Kasumi-1 (cell line): ENCODE data around the gene KANSL1L.
A peak's percentile ranks its signal among the peaks of the same experiment; 100 is the strongest.
"Not testable (repeated sequence)": the region's sequence is repeated elsewhere in the genome, so short reads cannot be mapped to it uniquely, and the experiment has no call there.

ENCODE experiments used
- DNase-seq, 2 experiments: peaks; one replicate each; lab custom pipeline; 2025; lab: John Stamatoyannopoulos, UW

KANSL1L gene, protein sequence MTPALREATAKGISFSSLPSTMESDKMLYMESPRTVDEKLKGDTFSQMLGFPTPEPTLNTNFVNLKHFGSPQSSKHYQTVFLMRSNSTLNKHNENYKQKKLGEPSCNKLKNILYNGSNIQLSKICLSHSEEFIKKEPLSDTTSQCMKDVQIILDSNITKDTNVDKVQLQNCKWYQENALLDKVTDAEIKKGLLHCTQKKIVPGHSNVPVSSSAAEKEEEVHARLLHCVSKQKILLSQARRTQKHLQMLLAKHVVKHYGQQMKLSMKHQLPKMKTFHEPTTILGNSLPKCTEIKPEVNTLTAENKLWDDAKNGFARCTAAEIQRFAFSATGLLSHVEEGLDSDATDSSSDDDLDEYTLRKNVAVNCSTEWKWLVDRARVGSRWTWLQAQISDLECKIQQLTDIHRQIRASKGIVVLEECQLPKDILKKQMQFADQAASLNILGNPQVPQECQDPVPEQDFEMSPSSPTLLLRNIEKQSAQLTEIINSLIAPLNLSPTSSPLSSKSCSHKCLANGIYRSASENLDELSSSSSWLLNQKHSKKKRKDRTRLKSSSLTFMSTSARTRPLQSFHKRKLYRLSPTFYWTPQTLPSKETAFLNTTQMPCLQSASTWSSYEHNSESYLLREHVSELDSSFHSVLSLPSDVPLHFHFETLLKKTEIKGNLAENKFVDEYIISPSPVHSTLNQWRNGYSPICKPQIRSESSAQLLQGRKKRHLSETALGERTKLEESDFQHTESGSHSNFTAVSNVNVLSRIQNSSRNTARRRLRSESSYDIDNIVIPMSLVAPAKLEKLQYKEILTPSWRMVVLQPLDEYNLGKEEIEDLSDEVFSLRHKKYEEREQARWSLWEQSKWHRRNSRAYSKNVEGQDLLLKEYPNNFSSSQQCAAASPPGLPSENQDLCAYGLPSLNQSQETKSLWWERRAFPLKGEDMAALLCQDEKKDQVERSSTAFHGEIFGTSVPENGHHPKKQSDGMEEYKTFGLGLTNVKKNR

DNA sequence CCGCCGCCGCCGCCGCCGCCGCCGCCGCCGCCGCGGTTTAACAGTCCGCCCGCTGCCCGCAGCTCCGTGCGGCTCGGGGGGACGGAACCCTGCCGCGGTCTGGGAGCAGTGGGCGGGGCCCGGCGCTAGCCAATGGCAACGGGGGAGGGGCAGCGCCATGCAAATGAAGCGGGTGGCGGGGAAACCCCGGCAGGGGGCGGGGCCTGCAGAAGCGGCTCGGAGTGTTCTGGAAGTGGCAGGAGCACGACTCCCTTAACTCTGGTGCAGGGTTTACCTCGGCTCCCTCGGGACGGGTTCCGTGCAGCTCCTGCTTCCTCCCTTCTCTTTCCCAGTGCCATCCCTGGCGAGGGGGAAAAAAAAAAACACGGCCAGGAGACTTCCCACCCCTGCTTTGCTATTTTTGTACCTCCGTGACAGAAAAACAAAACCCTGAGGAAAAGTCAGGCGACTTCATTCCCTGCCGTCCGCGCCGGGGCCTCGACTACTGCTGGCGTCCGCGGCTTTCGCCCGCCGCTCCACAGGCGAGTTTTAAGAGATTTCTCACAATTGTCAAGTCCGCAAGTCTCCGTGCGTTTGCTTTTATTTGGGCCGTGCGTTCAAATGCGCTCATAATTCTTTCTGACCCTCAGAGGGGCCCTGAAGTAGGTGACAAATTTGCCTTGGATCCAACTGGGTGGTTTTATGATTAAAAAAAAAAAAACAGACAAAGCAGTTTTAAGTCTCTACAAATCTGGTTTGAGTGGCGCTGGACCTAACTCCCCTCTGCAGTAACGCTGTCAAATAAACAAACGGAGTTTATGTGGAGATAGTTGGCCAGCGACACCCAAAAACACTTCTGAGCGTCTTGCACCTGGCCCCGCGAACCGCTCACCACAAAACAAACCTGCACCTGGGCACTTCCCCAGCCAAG, at the start of gene KANSL1L:
Gene KANSL1L (minus strand): TSS at position 101 of the 910 bp plus-strand sequence. CDS start 16,827 bp downstream, outside the sequence.
- DNase-seq, result peak; percentile 70 to 73

DNA sequence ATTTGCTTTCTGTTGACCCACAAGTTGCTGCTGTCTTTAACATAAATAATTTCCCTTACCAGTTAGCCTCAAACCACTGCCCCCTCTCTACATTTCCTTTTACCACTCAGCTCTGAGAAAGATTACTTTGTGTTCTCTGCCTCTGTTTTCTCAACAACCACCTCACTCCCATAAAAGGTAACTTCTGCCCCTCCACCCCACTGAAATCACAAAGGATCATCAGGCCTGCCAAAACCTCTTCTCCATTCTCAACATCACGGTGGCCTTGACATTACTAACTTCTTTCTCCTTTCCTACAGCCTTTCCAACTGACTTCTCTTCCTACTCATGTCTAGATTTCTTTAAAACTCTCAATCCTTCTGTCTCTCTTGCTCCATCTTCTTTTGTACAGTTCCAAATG, 43.9 kb upstream of the KANSL1L start:
- DNase-seq, result no peak

DNA sequence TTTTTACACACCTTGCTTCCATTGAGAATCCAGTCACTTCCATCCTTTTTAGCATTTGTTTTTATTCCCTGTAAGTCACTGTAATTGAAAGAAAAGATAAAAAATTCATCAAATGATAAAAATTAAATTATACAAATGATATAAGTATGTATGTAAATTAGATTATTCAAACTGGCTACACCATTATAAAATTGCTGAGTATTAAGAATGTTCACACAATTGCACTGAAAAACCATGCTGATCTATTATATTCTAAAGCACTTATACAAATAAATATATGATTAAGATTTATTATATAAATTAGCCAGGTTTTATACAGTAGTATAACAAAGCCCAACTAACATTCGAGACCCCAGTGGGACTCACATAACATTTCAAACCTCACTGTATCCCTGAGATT, 39.0 kb upstream of the KANSL1L start:
- no peak for DNase-seq

DNA sequence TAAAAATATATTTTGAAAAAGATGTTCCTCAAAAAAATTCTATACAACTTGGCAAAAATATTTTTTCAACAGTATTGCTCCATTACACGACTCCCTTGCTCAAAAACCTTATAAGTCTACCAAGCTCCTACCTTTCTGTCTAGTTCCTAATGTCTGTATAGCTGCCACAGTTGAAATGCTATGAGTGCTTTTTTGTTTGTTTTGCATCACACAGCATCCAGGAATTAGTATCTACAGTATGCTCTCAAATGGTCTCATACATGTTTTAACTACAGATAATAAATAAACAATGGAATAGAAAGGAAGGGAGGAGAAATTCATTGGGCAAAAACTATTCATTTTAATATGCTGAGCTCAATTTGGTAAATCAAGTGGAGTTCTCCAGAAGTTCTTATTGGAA, 36.7 kb upstream of the KANSL1L start:
- no peak for DNase-seq

DNA sequence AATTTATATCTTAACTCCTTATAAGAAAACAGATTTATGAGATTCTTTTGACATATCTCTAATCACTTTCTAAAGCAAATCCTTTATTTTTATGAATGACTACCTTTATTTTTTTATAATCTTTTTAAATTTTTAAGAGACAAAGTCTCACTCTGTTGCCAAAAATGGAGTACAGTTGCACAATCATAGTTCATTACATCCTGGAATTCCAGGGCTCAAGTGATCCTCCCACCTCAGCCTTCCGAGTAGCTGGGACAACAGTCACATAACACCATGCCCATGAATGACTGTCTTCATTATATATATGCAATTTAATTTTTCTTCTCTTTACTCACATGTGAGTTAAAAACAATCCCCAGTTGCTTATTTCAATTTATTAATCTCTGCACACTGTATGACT, 32.3 kb upstream of the KANSL1L start:
- DNase-seq, result no peak

DNA sequence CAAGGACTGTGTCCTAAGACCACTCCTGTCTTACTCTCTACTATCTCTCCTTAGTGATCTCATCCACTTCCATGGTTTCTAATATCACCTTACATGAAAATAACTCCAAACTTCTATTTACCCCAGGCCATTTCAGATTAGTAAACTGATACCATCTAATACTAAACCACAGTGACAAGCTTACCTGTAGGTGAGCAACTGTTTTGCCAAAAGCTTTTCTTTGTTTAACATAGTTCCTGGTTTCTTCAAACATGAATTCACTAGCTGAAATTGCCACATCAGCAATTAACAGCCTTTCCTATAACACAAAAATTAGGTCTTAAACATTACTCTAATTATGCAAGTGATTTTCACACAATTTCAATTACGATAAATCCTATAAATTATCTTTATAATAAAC, 31.9 kb upstream of the KANSL1L start:
- DNase-seq, result no peak

DNA sequence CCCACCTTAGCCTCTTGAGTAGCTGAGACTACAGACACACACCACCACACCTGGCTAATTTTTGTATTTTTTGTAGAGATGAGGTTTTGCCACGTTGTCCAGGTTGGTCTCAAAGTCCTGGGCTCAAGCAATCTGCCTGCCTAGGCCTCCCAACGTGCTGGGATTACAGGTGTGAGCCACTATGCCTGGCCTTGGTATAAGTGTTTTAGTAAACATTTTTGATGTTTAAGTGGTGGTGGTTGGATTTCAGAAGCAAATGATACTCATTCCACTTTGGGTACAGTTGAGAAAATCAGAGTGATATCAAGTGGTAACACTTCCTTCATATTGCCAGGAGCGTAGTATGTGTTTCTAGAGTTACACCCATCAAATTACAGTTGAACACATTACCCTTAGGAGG, 28.6 kb upstream of the KANSL1L start:
- DNase-seq, result no peak

DNA sequence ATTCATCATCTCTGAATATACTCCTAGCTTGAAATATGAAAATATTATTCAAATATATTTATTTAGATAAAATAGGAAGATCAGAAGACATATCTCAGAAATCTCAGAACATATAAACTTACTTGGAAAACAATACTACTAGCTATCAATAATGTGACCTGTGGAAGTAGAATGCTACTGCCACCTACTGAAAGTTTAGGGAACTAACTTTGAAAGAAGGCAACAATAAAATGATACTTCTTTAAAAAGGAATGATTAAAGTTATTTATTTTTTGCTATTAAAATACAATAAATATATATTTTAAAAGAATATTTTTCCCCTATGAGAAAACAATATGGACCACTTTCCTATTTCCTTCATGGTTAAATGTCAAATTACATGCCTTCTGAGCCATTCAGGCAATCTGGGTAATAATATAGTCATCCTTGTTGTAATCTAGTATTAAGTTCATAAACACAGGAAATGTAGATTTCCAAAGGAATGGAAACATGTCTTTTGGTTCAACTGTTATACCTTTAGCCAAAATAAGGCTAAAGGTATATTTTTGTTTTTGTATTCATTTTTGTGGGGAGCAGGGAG, 28.1 kb upstream of the KANSL1L start:
- DNase-seq, result peak; percentile 28 to 35

DNA sequence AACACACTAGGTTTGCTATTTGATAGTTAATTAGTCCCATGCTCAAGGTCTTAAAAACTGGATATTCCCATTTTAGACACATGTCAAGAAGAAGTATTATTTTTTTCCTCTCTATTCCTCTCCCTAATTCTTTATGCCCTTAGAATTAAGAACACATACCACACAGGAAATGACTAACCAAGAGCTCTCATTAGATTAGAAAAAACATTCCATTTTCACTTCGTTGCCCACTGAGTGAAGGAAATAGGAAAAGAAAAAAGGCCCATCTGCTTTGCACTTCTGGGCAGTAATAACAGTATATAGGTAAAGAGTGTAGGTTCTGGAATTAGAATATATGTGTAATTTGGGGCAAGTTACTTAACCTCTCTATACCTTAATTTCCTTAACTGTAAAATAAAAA, 27.1 kb upstream of the KANSL1L start:
- DNase-seq, result no peak

DNA sequence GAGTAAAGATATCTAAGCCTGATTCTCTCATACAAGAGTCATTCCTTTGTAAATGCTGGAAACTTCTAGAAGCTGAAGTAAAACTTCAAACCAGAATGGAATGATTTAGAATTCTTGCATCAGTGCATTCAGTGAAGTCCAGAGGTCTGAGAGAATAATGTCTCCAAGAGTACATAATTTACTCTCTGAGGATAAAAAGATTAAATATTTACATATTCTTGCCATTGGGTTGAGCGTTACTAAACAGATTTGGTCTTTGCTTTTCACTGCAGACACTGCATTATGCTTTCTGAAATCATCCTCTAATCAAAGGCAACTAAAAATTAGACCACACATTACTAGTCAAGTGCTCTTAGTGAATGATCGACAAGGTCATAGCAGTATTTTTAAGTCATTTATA, 26.5 kb upstream of the KANSL1L start:
- no peak for DNase-seq

DNA sequence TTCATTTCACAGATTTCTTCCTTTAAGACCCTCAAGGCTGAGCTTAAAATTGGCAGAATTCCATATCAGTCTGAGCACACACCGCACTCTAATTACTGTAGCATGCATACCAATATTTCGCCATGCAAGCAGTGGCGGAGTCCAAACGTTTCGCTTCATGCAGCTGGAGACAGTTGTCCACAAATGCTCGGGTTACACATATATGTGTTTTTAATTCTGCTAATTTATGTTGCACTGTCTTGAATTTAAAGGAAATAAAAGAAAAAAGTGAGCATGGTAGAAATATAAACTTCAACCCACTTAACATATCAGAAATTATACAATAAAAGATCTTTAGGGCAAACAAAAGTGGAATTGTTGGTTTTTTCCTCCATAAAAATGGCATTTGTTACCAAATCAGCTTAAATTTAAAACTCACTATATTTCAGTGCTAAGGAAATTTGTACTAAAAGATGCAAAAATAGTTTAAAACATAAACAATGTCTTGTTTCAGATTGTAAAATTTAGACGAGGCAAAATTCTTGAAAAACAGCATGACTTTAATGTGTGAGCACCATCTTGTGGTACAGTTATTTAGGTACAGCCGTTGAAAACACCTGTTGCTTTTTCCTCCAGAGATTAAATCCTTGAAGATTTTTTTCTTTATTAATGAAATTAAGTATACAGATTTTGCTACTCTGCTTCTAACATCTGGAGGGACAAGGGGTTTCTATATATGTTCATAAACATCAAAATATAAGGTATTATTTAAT, 24.1 kb upstream of the KANSL1L start:
- peak; percentile 10 to 23 for DNase-seq

DNA sequence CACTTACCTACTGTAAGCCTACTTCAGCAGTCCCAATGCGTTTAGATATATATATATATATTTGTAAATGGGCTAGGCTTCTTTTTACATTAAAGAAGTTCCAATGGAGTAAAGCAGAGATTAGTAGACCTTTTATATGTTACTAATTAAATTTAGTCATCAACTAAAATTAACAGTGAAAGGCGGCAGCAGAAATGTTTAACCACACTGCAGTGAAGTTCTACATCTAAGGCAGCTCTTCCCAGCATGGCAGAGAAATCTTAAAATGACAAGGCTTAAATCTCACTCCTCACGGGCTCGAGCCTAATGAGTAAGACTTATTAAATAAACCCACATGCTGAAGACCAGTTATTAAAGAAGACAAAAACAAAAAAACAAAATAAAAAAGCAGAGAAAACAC, 19.1 kb upstream of the KANSL1L start:
- no peak for DNase-seq

DNA sequence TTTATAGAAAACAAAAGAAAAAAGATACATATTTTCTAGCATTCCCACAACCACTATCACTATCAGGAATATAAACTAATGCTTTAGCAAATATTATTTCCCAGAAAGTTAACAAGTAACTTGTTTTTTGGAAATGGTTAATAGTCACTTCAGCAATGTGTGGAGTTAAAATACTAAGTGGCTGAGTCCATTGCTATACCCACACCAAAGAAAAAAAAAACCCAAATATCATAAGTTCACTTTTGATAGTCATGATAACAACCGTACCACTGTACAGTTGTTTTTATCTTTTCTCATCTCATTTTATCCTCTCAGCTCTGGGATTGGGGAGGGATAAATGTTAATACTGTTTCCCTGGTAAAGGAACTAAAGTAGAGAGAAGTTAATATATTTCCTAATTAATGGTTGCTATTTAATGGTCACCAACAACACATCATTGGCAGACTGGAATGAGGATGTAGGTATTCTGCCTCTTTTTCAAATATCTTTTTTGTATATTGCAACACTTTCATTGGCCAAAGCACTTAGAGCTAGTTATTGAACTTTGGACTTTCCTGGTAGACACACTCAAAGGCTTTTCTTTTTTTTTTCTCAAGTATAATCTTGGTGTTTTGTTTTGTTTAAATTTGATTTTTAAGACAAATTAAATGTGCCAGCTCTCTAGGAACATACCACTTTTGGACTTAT, 18.4 kb upstream of the KANSL1L start:
- no peak for DNase-seq

DNA sequence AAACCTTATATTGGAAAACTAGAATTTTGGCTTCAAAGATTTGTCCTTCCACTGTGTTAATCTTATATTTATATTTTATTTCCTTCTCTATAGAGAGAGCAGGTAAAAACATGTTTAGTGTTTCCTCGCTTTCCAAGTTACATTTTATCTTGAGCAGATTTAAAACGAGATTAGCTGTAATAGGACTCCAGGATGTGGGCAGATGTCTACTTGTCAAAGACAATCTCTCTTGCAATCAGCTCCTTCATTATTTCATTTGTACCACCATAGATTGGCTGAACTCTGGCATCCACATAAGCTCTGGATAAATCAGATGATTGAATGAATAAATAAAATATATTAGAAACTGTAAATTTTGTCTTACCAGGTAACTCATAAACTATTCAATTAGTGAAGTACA, 17.5 kb upstream of the KANSL1L start:
- DNase-seq, result no peak

DNA sequence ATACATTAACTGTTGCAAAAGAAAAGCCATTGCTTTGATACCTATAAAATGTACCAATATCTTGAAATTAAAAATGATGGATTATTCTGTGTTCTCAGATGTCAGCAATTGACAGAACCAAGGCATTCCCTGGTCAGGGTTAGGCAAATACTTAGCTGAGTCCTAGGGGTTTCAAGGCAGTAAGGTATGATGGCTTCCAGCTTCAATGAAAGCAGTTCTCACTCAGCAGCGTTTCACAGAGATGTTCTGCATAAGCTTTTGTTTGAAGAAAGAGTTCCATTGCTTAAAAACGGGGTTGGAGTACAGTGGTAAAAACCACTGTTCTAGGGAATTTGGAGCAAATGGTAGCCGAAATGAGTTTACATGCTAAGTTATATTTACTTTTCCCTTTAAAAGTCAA, 17.0 kb upstream of the KANSL1L start:
- no peak for DNase-seq

DNA sequence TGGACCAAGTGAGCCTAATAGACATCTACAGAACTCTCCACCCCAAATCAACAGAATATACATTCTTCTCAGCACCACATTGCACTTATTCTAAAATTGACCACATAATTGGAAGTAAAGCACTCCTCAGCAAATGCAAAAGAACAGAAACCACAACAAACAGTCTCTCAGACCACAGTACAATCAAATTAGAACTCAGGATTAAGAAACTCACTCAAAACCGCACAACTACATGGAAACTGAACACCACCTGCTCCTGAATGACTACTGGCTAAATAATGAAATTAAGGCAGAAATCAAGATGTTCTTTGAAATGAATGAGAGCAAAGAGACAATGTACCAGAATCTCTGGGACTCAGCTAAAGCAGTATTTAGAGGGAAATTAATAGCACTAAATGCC, 12.7 kb upstream of the KANSL1L start:
- not testable (repeated sequence) for DNase-seq

DNA sequence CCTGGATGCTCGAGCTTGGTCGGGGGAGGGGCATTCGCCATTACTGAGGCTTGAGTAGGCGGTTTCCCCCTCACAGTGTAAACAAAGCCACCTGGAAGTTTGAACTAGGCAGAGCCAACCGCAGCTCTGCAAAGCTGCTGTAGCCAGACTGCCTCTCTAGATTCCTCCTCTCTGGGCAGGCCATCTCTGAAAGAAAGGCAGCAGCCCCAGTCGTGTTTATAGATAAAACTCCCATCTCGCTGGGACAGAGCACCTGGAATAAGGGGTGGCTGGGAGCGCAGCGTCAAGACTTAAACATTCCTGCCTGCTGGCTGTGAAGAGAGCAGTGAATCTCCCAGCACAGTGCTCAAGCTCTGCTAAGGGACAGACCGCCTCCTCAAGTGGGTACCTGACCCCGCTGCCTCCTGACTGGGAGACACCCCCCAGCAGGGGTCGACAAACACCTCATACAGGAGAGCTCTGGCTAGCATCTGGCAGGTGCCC, 10.4 kb upstream of the KANSL1L start:
- DNase-seq, result not testable (repeated sequence)

DNA sequence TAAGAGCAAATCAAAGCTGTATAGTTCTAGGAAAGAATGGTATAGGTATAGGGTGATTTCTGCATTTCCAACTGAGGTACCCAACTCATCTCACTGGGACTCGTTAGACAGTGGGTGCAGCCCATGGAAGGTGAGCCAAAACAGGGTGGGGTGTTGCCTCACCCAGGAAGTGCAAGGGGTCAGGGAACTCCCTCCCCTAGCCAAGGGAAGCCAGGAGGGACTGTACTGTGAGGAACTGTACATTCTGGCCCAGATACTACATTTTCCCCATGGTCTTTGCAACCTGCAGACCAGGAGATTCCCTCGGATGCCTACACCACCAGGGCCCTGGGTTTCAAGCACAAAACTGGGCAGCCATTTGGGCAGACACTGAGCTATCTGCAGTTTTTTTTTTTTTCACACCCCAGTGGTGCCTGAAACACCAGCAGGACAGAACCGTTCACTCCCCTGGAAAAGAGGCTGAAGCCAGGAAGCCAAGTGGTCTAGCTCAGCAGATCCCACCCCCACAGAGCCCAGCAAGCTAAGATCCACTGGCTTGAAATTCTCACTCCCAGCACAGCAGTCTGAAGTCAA, 9.9 kb upstream of the KANSL1L start:
- not testable (repeated sequence) for DNase-seq

DNA sequence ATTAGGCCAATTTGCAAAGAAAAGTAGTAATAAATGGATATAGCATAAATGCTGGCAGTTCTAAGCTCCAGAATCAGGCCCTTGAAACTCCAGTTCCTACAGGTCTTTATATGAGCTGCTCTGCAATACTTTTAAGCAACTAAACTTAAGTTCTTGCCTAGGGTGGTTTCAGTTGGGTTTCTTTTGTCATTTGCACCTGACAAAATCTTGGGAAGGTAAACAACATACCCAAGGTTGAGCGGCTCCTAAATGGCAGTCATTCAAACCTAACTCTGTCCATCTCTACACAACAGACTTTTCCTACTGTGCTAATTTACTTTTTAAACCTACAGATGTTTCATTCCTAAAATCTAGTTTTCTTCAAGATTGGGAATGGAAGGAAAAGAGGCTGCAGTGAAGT, 9.3 kb upstream of the KANSL1L start:
- no peak for DNase-seq
